OCI-LY1 (cell line): ENCODE results near the gene ZNF189.

Source experiments
- EZH2 ChIP-seq: fragments of 200-600 bp; sonication (generic), shearing (Covaris generic); IDR thresholded peaks from 2 replicates; pipeline ENCODE4 v1.8.0; 2017; ENCODE audit warnings: borderline replicate concordance, mixed run types, mild to moderate bottlenecking, antibody characterized with exemption, low read length, moderate library complexity, mixed read lengths
- TF ChIP-seq, protein P1 (sequence below): fragments of 200-600 bp; sonication (generic), shearing (Covaris generic); IDR thresholded peaks from 2 replicates; pipeline ENCODE4 v1.5.1; 2017; ENCODE audit warnings: mild to moderate bottlenecking, antibody characterized with exemption, low read length, moderate library complexity, mixed read lengths

DNA sequence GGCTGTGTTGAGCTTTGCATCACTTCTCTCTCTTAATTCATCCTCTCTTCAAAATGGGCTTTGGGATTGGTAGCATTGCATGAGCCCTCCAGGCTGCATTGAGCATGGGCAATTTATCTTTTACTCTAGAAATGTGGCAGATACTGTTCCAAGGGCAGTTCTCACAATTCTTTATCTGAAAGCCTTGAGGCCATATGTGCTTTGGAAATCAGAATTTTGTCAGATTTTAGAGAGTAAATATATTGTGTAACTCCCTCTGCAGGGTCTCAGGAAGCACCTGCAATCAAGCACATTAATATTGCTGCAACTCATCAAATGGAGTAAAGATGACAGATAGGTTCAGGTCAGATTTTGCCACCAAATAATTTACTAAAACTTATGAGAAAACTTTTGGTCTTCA is 19.3 kb downstream of the ZNF189 start:
- TF ChIP-seq, protein P1, sequence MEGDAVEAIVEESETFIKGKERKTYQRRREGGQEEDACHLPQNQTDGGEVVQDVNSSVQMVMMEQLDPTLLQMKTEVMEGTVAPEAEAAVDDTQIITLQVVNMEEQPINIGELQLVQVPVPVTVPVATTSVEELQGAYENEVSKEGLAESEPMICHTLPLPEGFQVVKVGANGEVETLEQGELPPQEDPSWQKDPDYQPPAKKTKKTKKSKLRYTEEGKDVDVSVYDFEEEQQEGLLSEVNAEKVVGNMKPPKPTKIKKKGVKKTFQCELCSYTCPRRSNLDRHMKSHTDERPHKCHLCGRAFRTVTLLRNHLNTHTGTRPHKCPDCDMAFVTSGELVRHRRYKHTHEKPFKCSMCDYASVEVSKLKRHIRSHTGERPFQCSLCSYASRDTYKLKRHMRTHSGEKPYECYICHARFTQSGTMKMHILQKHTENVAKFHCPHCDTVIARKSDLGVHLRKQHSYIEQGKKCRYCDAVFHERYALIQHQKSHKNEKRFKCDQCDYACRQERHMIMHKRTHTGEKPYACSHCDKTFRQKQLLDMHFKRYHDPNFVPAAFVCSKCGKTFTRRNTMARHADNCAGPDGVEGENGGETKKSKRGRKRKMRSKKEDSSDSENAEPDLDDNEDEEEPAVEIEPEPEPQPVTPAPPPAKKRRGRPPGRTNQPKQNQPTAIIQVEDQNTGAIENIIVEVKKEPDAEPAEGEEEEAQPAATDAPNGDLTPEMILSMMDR, result no peak
- TF ChIP-seq EZH2, result no peak
